Islet of Langerhans (tissue), 1 donor: ENCODE results near the gene PAMR1.

Experiments used
- FAIRE-seq: peaks from one replicate; lab custom pipeline; 2011; peaks lifted over from hg19 to GRCh38; lab: Jason Lieb, UNC

PAMR1 gene

DNA sequence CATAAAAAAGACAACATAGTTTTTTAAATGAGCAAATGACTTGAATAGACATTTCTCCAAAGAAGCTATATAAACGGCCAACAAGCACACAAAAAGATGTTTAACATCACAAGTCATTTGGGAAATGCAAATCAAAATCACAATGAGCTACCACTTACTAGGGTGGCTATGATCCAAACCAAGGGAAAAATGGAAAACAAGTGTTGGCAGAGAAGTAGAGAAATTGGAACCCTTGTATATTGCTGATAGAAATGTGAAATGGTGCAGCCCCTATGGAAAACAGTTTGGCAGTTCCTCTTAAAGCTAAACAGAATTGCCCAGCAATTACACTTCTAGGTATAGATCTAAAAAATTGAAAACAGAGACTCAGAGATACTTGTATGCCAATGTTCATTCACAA, 29.0 kb downstream of the PAMR1 start:
- FAIRE-seq: no peak

DNA sequence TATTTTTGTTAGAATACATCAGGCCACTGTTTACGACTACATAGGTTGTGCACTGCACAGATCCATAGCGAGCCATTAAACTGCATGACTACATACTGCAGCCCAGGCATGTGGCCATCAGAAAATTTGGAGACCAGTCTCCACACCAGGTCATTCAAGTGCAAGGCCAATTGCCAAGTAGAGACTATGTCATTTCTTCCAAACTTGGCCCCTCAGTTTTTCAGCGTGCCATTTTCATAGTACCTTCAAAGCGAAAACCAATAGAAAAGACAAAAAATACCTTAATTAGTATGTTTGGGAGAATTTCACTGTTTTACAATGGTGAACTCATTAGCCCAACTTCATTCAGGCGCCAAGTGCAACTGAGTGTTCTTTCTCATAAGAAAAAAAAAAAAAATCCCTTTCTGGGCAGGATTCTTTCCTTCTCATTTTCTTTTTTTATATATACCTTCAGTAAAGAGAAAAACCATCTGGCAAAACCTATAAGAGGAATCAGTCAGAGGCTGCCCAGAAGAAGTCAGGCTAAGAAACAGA, 30.4 kb downstream of the PAMR1 start:
- no peak for FAIRE-seq

GRCh38 chr11:35491231-35491871, 34.1 kb downstream of the PAMR1 start:
- FAIRE-seq: no peak

- FAIRE-seq: no peak
Observed at GRCh38 chr11:35488117-35488516, 37.3 kb downstream of the PAMR1 start.

DNA sequence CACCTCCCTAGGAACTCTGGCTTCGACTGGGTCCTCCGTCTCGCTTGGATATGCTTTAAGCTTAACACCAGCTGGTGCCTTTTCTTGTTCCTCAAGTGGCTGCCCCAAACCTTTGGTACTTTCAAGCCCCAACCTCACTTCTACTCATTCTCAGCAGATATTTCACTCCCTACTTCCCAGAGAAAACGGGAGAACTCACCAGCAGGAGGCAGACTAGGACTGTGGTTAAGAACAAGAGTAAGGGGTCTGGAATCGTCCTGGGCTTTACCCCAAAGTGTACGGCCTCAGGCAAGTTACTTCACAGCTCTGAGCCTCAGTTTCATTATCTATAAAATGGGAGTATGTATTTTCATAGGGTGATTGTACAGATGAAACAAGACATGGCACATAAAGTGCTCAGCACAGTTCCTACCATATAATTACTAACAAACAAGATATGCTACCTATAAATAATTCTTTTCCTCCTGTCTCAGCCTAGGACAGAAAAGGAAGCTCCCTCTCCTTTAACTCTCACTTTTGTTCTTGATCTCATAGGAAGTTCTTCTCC, 37.8 kb downstream of the PAMR1 start:
- no peak for FAIRE-seq

DNA sequence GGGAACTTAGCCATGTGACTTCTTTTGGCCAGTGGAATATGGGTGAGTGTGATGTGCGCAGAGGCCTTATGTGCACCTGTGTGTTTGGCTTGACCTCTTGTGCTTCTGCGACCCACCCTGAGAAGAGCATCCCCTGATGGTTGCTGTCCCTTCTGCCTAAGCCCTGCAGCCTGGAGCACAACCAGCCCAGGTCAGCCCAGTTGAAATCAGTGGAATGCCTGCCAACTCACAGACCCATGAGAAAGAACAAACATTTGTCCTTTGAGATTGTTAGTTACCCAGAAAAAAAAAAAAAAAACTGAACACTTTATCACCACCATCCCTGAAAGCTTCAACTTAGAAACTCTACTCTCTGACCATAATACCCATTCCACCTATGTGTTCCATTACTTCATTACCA, 38.5 kb downstream of the PAMR1 start:
- no peak for FAIRE-seq

- no peak for FAIRE-seq
Observed at GRCh38 chr11:35486446-35486845, 39.0 kb downstream of the PAMR1 start.

- FAIRE-seq: no peak
Observed at GRCh38 chr11:35485656-35486322, 39.6 kb downstream of the PAMR1 start.

DNA sequence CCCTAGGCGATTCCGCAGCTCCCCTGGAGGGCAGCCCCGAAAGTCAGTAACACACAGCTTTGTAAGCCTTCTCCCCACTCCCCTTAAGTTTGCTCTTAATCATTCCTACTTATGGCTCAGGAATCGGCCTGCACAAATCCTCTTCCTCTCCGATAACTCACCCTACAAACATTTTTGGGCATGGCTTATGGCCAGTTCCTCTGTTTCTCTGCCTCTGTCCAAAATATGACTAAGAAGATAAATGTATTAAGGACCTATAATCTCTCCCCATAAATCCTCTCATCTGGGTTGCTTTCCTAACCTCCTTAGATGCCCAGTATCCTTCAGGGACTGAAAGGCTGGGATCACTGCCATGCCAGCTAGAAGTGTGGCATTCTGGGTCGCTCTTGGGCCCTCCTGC, 41.0 kb downstream of the PAMR1 start:
- FAIRE-seq: no peak

GRCh38 chr11:35483131-35483820, 42.1 kb downstream of the PAMR1 start:
- no peak for FAIRE-seq

GRCh38 chr11:35479731-35480130, 45.7 kb downstream of the PAMR1 start:
- FAIRE-seq: no peak

- no peak for FAIRE-seq
Observed at GRCh38 chr11:35478471-35479091, 46.8 kb downstream of the PAMR1 start.

DNA sequence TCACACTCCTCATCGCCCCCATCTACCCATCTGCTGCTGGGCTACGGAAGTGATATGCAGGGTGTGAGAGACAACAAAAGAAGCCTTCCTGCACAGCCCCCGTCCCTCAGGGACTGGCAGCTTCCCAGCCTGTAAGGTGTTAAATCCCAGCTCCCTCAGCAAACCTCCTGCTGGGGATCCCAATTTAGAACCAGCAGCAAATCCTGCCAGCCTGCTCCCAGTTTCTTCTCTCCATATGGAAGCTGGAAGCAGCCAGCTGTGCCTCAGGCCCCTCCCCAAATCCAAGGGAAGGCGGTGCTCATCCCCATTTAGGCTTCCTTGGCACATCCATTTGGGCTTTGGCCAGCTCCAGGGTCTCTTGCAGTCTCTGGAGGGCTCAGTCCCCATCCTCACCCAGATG, 47.5 kb downstream of the PAMR1 start:
- FAIRE-seq: no peak

DNA sequence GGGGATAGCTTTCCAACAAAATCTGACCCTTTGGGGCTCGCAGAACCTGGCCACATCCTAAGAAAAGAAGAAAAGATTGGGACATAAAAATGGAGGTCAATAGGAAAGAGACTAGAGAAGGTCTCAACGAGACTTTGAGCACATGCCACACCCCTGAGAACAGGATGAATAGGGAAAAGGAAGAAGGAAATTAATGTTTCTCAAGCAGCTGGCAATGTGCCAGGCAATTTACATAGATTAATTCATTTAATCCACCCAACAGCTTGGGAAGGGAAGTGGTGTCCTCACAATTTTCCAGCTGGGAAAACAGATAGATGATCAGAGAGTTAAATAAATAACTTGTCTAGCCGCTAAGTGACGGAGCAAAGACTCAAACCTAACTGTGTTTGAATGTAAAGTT, 50.7 kb downstream of the PAMR1 start:
- FAIRE-seq: no peak

GRCh38 chr11:35473795-35474374, 51.5 kb downstream of the PAMR1 start:
- FAIRE-seq: no peak

- no peak for FAIRE-seq
Observed at GRCh38 chr11:35470616-35471015, 54.8 kb downstream of the PAMR1 start.

- no peak for FAIRE-seq
Observed at GRCh38 chr11:35466058-35466457, 59.4 kb downstream of the PAMR1 start.

DNA sequence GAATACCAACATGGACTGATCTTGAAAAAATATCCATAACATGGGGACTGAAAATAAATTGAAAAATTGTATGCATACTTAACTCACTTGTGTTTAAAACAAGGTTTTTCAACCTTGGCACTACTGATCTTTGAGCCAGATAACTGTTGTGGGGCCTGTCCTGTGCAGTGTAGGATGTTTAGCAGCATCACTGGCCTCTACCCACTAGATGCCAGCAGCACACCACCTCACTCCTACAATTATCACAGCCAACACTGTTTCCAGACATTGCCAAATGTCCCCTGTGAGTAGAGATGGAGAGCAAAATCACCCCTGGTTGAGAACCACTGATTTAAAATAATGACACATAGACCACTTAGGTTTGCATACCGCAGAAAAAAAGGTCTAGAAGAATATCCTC, 61.1 kb downstream of the PAMR1 start:
- no peak for FAIRE-seq

DNA sequence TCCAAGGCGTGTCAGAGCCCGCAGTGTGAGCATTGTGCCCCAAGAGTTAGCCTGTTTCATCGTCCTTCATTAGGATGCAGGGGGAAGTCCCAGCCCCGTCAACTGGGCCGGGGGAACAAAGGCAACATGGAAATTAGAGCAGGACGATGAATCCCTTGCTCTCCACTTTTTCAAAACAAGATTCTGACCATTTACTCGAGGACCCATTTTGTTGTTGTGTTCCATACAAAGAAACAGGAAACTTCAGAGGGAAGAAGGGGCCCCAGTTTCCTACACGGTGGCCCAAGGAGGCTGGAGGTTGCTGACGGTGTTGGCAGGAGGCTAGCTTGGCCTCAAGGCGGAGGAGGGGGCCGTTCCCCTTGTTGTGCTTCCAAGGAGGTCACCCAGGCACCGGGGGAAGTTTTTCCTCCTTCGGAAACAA, 62.1 kb downstream of the PAMR1 start:
- no peak for FAIRE-seq

GRCh38 chr11:35461917-35462538, 63.4 kb downstream of the PAMR1 start:
- no peak for FAIRE-seq

- no peak for FAIRE-seq
Observed at GRCh38 chr11:35459489-35459888, 65.9 kb downstream of the PAMR1 start.

GRCh38 chr11:35458846-35459245, 66.6 kb downstream of the PAMR1 start:
- FAIRE-seq: no peak
